Measurements from ENCODE around the gene SDK1. TPM values are rescaled to one million over a fixed set of nuclear protein-coding genes. Genes with fewer than 3 reads are reported as not detected.

SDK1 gene
- total RNA-seq, 1 donor from 2014 or later, result 4.3 TPM

DNA sequence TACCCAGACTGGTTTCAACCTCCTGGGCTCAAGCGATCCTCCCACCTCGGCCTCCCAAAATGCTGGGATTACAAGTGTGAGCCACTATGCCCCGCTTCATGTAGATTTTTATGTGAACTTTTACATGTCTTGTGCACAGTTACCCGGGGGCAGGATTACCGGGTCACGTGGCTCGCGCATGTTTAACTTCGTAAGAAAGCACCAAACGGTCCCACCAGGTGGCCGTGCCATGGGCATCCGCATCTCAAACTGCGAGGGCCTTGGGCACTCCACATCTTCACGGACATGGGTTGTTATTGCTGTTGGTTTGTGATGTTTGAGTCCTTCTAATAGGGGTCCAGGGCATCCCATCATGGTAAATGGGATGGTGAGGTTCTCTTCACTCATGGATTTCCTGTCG, 744.4 kb downstream of the SDK1 start:
- no peaks in the 10 kb centered on the region for H3K4me1 Mint-ChIP-seq (ENCODE audit: unreplicated experiment)

GRCh38 chr7:4045975-4046374, 744.9 kb downstream of the SDK1 start:
- H3K4me1 Mint-ChIP-seq (ENCODE audit: unreplicated experiment), result no peaks in the 10 kb centered on the region
- no peak for DNase-seq (ENCODE audit: low spot score)
- no peak overlapping the region for H3K4me3 Mint-ChIP-seq (ENCODE audit: unreplicated experiment)
- no peaks in the 10 kb centered on the region for H3K36me3 Mint-ChIP-seq (ENCODE audit: low read depth, unreplicated experiment)
- H3K9me3 Mint-ChIP-seq (ENCODE audit: unreplicated experiment), result no peaks in the 10 kb centered on the region
- H3K27ac Mint-ChIP-seq (ENCODE audit: unreplicated experiment), result no peak overlapping the region
- TF ChIP-seq CTCF (IDR thresholded peaks at IDR 0.05; ENCODE audit: unreplicated experiment), result no peak
- H3K27me3 Mint-ChIP-seq (ENCODE audit: unreplicated experiment), result no peaks in the 10 kb centered on the region

More for the DNA sequence above, 744.4 kb downstream of the SDK1 start:
- Mint-ChIP-seq H3K36me3 (ENCODE audit: low read depth, unreplicated experiment) (no peaks in the 10 kb centered on the region), H3K9me3 (ENCODE audit: unreplicated experiment) (no peaks in the 10 kb centered on the region), H3K27me3 (ENCODE audit: unreplicated experiment) (no peaks in the 10 kb centered on the region), H3K4me3 (ENCODE audit: unreplicated experiment) (no peak overlapping the region), H3K27ac (ENCODE audit: unreplicated experiment) (no peak overlapping the region)
- TF ChIP-seq CTCF (IDR thresholded peaks at IDR 0.05; ENCODE audit: unreplicated experiment), result no peak
- no peak for DNase-seq (ENCODE audit: low spot score)

GRCh38 chr7:4048336-4048735, 747.3 kb downstream of the SDK1 start:
- no peak overlapping the region for H3K27ac Mint-ChIP-seq (ENCODE audit: unreplicated experiment)
- no peak for DNase-seq (ENCODE audit: low spot score)
- no peaks in the 10 kb centered on the region for H3K36me3 Mint-ChIP-seq (ENCODE audit: low read depth, unreplicated experiment)
- no peak for TF ChIP-seq CTCF (IDR thresholded peaks at IDR 0.05; ENCODE audit: unreplicated experiment)
- no peaks in the 10 kb centered on the region for H3K4me1 Mint-ChIP-seq (ENCODE audit: unreplicated experiment)
- H3K27me3 Mint-ChIP-seq (ENCODE audit: unreplicated experiment), result no peaks in the 10 kb centered on the region
- no peak overlapping the region for H3K4me3 Mint-ChIP-seq (ENCODE audit: unreplicated experiment)
- no peaks in the 10 kb centered on the region for H3K9me3 Mint-ChIP-seq (ENCODE audit: unreplicated experiment)

- H3K4me1 Mint-ChIP-seq (ENCODE audit: unreplicated experiment), result no peaks in the 10 kb centered on the region
Observed at GRCh38 chr7:4049202-4049601, 748.1 kb downstream of the SDK1 start.

More at GRCh38 chr7:4049202-4049601, 748.1 kb downstream of the SDK1 start:
- Mint-ChIP-seq H3K36me3 (ENCODE audit: low read depth, unreplicated experiment) (no peaks in the 10 kb centered on the region), H3K27me3 (ENCODE audit: unreplicated experiment) (no peaks in the 10 kb centered on the region), H3K9me3 (ENCODE audit: unreplicated experiment) (no peaks in the 10 kb centered on the region), H3K27ac (ENCODE audit: unreplicated experiment) (no peak overlapping the region), H3K4me3 (ENCODE audit: unreplicated experiment) (no peak overlapping the region)
- DNase-seq (ENCODE audit: low spot score), result no peak
- no peak for TF ChIP-seq CTCF (IDR thresholded peaks at IDR 0.05; ENCODE audit: unreplicated experiment)

All from endothelial cell (in vitro differentiated cells).